Adipocyte (in vitro differentiated cells): Measurements from ENCODE around the gene SULT1A3.
A peak's percentile ranks its signal among the peaks of the same experiment; 100 is the strongest.
"Not testable (repeated sequence)": the region's sequence is repeated elsewhere in the genome, so short reads cannot be mapped to it uniquely, and the experiment has no call there.

ENCODE experiments used
- DNase-seq: peaks from one replicate; pipeline ENCODE4 v3.0.0-alpha.2; 2015; ENCODE audit warnings: low read depth
- H3K27me3 ChIP-seq: replicated peaks from 2 replicates; pipeline ENCODE4 v1.7.0; 2013; ENCODE audit warnings: mild to moderate bottlenecking, low read length, moderate library complexity; ENCODE audit not compliant: control insufficient read depth, insufficient read depth
- H3K36me3 ChIP-seq: 2 replicates; pipeline ENCODE4 v1.7.0; 2013; ENCODE audit warnings: low read length, mild to moderate bottlenecking, moderate library complexity; ENCODE audit not compliant: control insufficient read depth, insufficient read depth, severe bottlenecking
- H3K4me1 ChIP-seq: 2 replicates; pipeline ENCODE4 v1.7.0; 2013; ENCODE audit warnings: mild to moderate bottlenecking, low read length, moderate library complexity; ENCODE audit not compliant: control insufficient read depth, insufficient read depth
- H3K4me3 ChIP-seq: 2 replicates; pipeline ENCODE4 v1.7.0; 2013; ENCODE audit warnings: mild to moderate bottlenecking, low read length, moderate library complexity
- H3K9ac ChIP-seq: 2 replicates; pipeline ENCODE4 v1.7.0; 2013; ENCODE audit warnings: mild to moderate bottlenecking, low read length, moderate library complexity
- H3K9me3 ChIP-seq: 2 replicates; pipeline ENCODE4 v1.7.0; 2013; ENCODE audit warnings: mild to moderate bottlenecking, low read length, moderate library complexity; ENCODE audit not compliant: control insufficient read depth

SULT1A3 gene

DNA sequence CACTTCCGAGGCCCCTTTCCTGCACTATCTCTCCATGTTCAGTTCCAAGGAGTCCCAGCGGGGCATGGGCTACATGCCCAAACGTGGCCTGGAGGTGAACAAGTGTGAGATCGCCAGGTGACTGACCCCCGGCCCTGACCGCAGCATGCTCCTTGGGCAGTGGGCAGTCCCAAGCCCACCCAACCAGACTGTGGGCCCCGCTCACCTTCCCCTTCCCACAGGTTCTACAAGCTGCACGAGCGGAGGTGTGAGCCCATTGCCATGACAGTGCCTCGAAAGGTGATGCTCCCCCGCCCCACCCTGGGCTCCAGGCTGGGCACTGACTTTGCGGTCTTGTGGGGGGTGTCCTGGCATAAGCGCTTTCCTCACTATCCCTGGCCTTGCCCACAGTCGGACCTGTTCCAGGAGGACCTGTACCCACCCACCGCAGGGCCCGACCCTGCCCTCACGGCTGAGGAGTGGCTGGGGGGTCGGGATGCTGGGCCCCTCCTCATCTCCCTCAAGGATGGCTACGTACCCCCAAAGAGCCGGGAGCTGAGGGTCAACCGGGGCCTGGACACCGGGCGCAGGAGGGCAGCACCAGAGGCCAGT, 11.0 kb upstream of the SULT1A3 start:
- no peaks in the 10 kb centered on the region for H3K9me3 ChIP-seq
- no peak overlapping the region for H3K9ac ChIP-seq
- H3K4me1 ChIP-seq, result no peaks in the 10 kb centered on the region
- H3K4me3 ChIP-seq, result no peak overlapping the region
- H3K36me3 ChIP-seq, result no peaks in the 10 kb centered on the region
- no peaks in the 10 kb centered on the region for H3K27me3 ChIP-seq
- no peak for DNase-seq

DNA sequence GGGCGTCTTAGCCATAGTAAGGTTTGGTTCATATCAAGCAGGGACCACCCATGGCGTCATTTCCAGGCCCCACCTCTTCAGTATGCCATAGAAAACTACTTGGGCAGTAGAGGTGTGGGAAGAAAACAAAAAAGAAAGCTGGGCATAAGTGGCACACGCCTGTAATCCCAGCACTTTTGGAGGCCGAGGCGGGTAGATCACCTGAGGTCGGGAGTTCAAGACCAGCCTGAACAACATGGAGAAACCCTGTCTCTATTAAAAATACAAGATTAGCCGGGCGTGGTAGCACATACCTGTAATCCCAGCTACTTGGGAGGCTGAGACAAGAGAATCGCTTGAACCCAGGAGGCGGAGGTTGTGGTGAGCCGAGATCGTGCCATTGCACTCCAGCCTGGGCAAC, 7.9 kb upstream of the SULT1A3 start:
- H3K36me3 ChIP-seq, DNase-seq, H3K9ac ChIP-seq, H3K9me3 ChIP-seq, H3K27me3 ChIP-seq, H3K4me1 ChIP-seq, H3K4me3 ChIP-seq: not testable (repeated sequence)

DNA sequence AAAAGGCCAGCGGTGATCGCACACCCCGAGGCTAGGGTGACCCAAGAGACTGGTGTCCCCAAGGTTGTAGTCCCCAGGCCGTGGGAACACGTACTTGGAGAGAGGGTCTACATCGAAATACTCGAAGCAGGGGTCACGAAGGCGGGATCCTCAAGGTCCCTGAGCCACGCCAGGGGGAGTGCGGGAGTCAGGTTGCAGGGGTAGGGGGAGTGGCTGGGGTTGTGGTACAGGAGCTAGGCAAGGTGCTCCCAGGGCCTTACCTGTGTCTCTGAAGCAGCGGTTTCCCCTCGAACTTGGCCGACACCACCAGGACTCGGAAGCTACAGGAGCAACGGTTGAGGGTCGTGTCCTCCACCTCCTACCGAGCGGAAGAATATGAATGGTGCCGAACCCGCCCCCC, 6.0 kb upstream of the SULT1A3 start:
- H3K4me1 ChIP-seq, H3K9me3 ChIP-seq, H3K4me3 ChIP-seq, H3K27me3 ChIP-seq, DNase-seq, H3K36me3 ChIP-seq, H3K9ac ChIP-seq: not testable (repeated sequence)

DNA sequence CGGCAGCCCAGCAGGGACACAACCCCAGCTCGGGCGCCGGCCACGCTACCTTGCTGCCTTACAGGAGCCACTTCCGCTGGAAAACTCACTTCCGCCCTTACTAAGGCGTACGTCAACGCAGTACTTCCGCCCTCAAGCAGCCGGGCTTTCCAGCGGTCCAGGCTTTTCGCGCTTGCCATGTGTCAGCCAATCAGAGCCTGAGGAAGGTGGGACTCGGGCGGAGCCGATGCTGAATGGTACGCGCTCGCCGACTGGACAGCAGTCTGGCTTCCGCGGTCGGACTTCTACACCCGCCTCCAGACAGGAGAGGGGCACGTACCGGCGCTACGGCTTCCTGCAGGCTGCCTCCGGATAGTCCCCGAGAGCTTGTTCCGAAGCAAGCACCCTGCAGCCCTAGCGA, 5.4 kb upstream of the SULT1A3 start, which contains the start of the genes BOLA2B and SLX1A:
Gene BOLA2B, minus strand, starts transcription at position 52 of the 400 bp plus-strand sequence. CDS start 71 bp downstream, outside the sequence.
Gene SLX1A, plus strand, starts transcription at position 261 of the 400 bp plus-strand sequence. CDS start 210 bp downstream, outside the sequence.
- DNase-seq, H3K27me3 ChIP-seq, H3K9me3 ChIP-seq, H3K9ac ChIP-seq, H3K36me3 ChIP-seq, H3K4me1 ChIP-seq: not testable (repeated sequence)
- peak within 1 kb of the TSS; percentile 68 for H3K4me3 ChIP-seq

DNA sequence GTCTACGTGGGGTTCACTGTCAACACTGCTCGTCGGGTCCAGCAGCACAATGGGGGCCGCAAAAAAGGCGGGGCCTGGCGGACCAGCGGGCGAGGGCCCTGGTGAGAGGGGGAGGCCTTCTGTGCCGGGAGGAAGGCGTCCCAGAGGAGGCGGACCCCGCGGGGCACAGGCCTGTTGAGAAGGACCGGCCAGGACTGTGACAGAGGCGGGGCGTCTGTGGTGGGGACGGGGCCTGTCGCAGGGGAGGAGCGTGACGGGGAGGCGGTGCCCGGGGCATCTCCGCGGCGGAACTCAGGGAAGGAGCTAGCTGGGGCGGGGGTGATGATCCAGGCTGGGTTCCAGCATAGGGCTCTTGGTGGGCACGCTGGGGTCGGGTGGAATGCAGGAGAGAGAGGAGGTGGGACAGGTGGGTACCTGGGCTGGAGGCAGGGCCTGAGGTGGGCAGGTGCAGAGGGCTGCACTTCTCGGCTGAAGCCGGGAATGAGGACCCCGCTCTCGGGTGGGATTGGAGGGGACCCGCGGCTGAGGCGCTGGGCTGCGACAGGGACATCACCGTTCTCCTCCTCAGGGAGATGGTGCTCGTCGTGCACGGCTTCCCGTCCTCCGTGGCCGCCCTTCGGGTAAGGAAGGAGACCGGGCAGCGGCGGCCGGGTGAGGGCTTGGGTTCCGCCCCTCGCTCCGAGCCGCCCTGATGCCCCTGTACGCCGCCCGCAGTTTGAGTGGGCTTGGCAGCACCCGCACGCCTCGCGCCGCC, 4.7 kb upstream of the SULT1A3 start:
- H3K4me3 ChIP-seq, result peak overlapping the region; percentile 68
- H3K4me1 ChIP-seq, H3K9ac ChIP-seq, DNase-seq, H3K27me3 ChIP-seq, H3K9me3 ChIP-seq, H3K36me3 ChIP-seq: not testable (repeated sequence)

DNA sequence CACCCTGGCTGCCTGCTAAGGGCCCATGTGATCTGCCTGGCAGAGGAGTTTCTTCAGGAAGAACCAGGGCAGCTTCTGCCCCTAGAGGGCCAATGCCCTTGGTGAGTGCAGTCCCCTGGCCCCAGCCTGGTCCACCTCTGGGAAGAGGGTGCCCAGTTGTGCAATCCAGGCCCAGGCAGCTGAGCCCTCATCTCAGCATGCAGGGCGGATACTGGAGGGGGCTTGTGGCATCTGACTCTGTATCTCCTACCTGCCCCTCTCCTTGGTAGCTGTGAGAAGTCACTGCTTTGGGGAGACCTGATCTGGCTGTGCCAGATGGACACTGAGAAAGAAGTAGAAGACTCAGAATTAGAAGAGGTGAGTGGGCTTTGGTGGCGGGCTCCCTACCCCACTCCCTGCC, 2.1 kb upstream of the SULT1A3 start:
- not testable (repeated sequence) for H3K9me3 ChIP-seq, H3K9ac ChIP-seq, H3K4me3 ChIP-seq, H3K4me1 ChIP-seq, H3K36me3 ChIP-seq, DNase-seq, H3K27me3 ChIP-seq

DNA sequence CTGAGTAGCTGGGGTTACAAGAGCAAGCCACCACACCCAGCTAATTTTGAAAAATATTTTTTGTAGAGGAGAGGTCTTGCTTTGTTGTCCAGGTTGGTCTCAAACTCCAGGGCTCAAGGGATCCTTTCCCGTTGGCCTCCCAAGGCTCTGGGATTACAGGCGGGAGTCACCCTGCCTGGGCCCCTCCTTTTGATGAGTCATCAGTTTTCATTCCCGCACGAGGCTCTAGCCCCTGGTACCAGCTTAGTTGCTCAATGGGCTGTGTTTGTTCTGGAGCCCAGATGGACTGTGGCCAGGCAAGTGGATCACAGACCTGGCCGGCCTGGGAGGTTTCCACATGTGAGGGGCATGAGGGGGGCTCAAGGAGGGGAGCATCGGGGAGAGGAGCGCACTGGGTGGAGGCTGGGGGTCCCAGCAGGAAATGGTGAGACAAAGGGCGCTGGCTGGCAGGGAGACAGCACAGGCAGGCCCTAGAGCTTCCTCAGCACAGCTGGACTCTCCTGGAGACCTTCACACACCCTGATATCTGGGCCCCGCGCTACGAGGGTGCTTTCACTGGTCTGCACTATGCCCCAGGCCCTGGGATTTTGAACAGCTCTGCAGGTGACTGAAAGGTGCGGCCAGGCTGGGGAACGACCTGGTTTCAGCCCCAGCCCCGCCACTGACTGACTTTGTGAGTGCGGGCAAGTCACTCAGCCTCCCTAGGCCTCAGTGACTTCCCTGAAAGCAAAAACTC, 721 bp downstream of the SULT1A3 start:
- not testable (repeated sequence) for DNase-seq, H3K9me3 ChIP-seq, H3K36me3 ChIP-seq, H3K9ac ChIP-seq, H3K27me3 ChIP-seq, H3K4me3 ChIP-seq, H3K4me1 ChIP-seq

DNA sequence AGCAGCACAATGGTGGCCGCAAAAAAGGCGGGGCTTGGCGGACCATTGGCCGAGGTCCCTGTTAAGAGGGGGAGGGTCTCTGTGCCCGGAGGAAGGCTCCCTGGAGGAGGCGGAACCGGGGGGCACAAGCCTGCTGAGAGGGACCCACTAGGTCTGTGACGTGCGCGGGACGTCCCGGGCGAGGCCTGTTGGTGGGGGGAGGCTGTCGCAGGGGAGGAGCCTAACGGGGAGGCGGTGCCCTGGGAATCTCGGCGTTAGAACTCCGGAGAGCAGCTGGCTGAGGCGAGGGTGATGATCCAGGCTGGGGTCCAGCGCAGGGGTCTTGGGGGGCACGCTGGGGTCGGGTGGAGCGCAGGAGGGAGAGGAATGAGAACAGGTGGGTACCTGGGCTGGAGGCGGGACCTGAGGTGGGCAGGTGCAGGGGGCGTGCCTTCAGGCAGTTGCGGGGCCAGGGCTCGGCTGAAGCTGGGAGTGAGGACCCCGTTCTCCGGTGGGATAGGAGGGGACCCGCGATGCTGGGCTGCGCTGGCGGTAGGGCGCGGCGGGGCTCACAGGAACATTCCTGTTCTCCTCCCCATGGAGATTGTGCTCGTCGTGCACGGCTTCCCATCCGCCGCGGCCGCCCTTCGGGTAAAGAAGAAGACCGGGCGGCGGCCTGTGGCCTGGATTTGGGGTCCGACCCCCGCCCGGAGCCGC, 6.6 kb downstream of the SULT1A3 start:
- H3K4me3 ChIP-seq, result peak overlapping the region; percentile 52
- H3K9ac ChIP-seq, H3K27me3 ChIP-seq, DNase-seq, H3K9me3 ChIP-seq, H3K36me3 ChIP-seq, H3K4me1 ChIP-seq: not testable (repeated sequence)

DNA sequence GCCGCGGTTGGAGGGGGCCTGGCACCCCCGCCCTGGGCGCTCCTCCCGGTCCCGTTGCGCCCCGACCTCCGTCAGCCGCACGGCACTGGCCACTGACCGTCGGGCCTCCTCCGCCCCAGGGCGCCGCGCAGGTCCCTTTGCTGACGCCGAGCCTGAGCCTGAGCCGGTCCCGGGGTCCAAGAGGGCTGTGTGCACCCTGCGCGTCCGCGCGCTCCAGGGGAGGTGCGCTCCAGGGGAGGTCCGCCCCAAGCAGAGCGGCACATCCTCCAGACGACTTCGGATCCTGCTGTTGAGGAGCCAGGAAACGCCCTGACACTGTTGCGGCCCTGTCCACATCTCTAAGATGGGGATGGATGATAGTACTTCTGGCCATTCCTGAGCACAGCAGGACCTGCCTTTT, 7.2 kb downstream of the SULT1A3 start:
- not testable (repeated sequence) for H3K36me3 ChIP-seq, H3K27me3 ChIP-seq, DNase-seq, H3K9me3 ChIP-seq, H3K4me1 ChIP-seq, H3K9ac ChIP-seq, H3K4me3 ChIP-seq

DNA sequence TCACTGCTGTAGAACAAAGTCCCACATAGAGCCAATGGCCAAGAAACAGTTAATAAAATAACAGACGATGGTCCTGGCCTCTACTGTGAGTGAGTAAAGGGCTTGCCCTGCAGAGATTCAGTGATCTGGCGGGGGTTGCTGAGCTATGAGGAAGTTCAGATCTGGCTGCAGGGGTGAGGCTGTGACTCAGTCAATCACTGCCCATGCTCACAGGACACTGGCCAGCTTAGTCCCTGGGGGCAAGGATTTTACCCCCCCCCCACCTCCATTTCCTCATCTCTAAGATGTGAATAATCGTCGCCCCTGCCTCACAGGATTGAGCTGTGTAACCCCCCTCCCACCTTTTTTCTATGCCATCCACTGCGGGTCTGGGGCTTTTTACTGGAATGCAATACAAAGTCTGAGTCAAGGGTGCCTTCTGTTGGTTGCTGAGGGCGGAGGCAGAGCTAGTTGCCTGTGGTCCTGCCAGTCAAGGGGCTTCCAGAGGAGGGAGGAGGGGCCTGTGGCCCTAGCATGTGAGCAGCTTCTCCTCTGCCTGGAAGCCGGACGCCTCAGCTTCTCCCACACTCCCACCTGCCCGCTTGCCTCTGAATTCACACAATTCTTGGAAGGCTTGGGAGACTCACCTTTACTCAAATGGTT, 8.1 kb downstream of the SULT1A3 start:
- not testable (repeated sequence) for DNase-seq, H3K36me3 ChIP-seq, H3K27me3 ChIP-seq, H3K4me3 ChIP-seq, H3K9me3 ChIP-seq, H3K4me1 ChIP-seq, H3K9ac ChIP-seq

DNA sequence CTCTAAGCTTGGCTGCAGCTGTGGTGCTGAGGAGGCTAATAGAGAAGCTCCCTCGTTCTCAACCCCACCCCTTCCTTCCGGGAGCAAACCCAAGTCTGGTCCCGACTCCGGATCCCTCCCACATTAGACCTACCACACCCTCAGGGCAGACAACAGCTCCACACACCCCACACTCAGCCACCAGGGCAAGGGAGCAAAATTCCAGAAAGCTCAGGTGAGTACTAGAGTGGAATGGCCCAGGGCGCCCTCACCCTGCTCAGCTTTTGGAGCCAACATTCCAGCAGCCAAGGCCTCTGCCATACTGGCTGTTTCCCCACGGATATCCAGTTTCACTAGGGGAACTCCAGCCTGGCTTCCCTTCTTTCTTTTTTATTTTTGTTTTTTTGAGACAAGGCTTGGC, 10.0 kb downstream of the SULT1A3 start:
- H3K27me3 ChIP-seq, H3K4me3 ChIP-seq, H3K4me1 ChIP-seq, H3K9me3 ChIP-seq, DNase-seq, H3K36me3 ChIP-seq, H3K9ac ChIP-seq: not testable (repeated sequence)
